HepG2 (cell line): ENCODE data around the gene MAGT1. TPM values are rescaled to one million over a fixed set of nuclear protein-coding genes. Genes with fewer than 3 reads are reported as not detected.

ENCODE experiments used
- ASH2L ChIP-seq: fragments of 300-600, 200-600 bp; sonication (generic); IDR thresholded peaks from 2 replicates; pipeline ENCODE4 v1.7.0; 2017; ENCODE audit warnings: low read depth, mild to moderate bottlenecking, moderate library complexity, mixed read lengths, low read length; ENCODE audit not compliant: insufficient read length
- KDM5A ChIP-seq: fragments of 200-600 bp; sonication (generic); IDR thresholded peaks from 2 replicates; pipeline ENCODE4 v1.7.0; 2018; ENCODE audit warnings: antibody characterized with exemption, mild to moderate bottlenecking, low read length, borderline replicate concordance
- NAIF1 ChIP-seq: sonication (generic); formaldehyde crosslinking; IDR thresholded peaks from 2 replicates; pipeline ENCODE4 v1.5.0; 2020; ENCODE audit warnings: mild to moderate bottlenecking, missing genetic modification reagents, borderline replicate concordance
- PHF20 ChIP-seq: sonication (generic); formaldehyde crosslinking; IDR thresholded peaks from 2 replicates; pipeline ENCODE4 v1.5.0; 2020; ENCODE audit warnings: mild to moderate bottlenecking, missing genetic modification reagents
- PHF21A ChIP-seq: sonication (generic); formaldehyde crosslinking; IDR thresholded peaks from 2 replicates; pipeline ENCODE4 v1.5.0; 2020; ENCODE audit warnings: mild to moderate bottlenecking, missing genetic modification reagents
- PHF8 ChIP-seq: sonication (generic); formaldehyde crosslinking; IDR thresholded peaks from 2 replicates; pipeline ENCODE4 v1.5.0; 2020; ENCODE audit warnings: missing genetic modification reagents
- RFX5 ChIP-seq: IDR thresholded peaks from 2 replicates; pipeline ENCODE4 v1.6.1; 2011; ENCODE audit warnings: low read depth, low read length, improper control_type of control experiment
- RFXAP ChIP-seq: sonication (generic); formaldehyde crosslinking; IDR thresholded peaks from 2 replicates; pipeline ENCODE4 v1.4.0; 2020; ENCODE audit warnings: missing genetic modification reagents, borderline replicate concordance
- SP2 ChIP-seq: sonication (generic); formaldehyde crosslinking; IDR thresholded peaks from 2 replicates; pipeline ENCODE4 v1.5.1; 2020; ENCODE audit warnings: mild to moderate bottlenecking, missing genetic modification reagents
- polyA plus RNA-seq, 8 experiments: library from polyadenylated mRNA; depleted of rRNA in 3 of 8; stranded (reverse) in 7 of 8; unstranded in 1 of 8; fragments of >200 nt; fragmentation: Illumina TruSeq in 4 of 8; extraction: Trizol in 4 of 8; gene quantifications; 2 replicates each; pipeline versions ENCODE4 v1.2.1 to v1.2.3, GENCODE V29; 2011 to 2016; ENCODE audit warnings: low read depth in 4 of 8, missing spikeins in 1 of 8, mixed read lengths in 1 of 8; ENCODE audit not compliant: insufficient read depth in 1 of 8
- total RNA-seq, 5 experiments: library from RNA; depleted of rRNA; stranded (reverse); fragments of >200 nt; fragmentation: Illumina TruSeq; extraction: Trizol; gene quantifications; 2 replicates each; pipeline ENCODE4 v1.2.3, GENCODE V29; 2016; ENCODE audit warnings: low read depth in 1 of 5
- TF ChIP-seq, protein P1 (sequence below): sonication (generic); formaldehyde crosslinking; IDR thresholded peaks from 2 replicates; pipeline ENCODE4 v1.9.0; 2022; ENCODE audit warnings: missing genetic modification reagents, mild to moderate bottlenecking, borderline replicate concordance
- TF ChIP-seq, protein P2 (sequence below): sonication (generic); formaldehyde crosslinking; IDR thresholded peaks from 2 replicates; pipeline ENCODE4 v1.5.1; 2020; ENCODE audit warnings: mild to moderate bottlenecking, missing genetic modification reagents
- TF ChIP-seq, protein P3 (sequence below): sonication (generic); formaldehyde crosslinking; IDR thresholded peaks from 2 replicates; pipeline ENCODE4 v1.5.0; 2020; ENCODE audit warnings: missing genetic modification reagents, mild to moderate bottlenecking, borderline replicate concordance
- TF ChIP-seq, protein P4 (sequence below): IDR thresholded peaks from 2 replicates; pipeline ENCODE4 v1.6.1; 2016; ENCODE audit warnings: missing biosample characterization, missing genetic modification reagents, low read depth
- TF ChIP-seq, protein P5 (sequence below): IDR thresholded peaks from 2 replicates; pipeline ENCODE4 v1.6.1; 2016; ENCODE audit warnings: missing compliant biosample characterization, missing genetic modification reagents, borderline replicate concordance
- TF ChIP-seq, protein P6 (sequence below): sonication (generic); formaldehyde crosslinking; IDR thresholded peaks from 2 replicates; pipeline ENCODE4 v1.4.0; 2020; ENCODE audit warnings: missing genetic modification reagents

Gene MAGT1
- total and polyA plus RNA-seq, 2 of the 13 experiments (the other 11 are each of a cell fraction or from before 2014, with no cell fraction given) = 38.0 to 75.0 TPM

DNA sequence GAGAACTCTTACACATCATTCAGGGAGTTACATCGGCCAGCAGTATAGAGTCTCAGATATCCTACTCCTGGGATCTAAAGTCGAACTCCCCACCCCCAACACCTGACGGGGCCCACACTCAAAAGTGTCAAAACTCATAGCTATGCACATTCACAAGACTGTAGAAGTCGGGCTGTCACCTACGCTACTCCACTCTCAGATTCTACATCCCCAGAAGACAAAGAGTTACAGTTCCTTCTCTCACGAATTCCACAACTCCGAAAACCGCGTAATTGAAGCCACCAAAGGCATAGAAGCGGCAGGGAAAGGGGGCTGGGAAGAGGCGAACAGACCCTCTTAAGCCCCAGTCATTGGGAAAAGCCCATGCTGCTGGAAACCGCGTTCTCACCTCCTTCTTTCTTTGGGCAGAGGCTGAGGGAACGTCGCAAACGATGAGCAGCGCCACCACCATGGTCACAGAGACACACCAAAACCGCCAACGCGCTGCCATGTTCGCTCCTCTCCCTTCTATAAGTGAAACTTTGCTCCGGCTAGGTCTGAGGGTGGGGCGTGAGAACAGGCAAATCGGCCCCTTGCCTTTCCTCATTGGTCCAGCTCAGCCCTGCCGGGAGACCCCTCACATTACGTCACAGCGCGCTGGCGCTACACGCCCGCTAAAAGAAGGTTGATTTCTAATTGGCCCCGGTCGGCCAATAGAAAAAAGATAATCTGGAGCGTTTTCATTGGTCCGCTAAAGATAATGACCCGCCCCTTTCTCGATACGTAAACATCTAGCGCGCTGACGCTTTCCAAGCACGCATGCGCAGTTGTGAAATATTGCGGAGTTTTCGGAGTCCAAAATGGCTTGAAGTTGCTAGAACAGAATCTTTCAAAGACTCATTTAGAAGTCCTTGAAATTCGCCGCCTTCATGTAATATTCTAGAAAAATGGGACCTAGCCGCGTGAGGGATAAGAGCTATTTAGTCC lies at the start of gene MAGT1 (continued):
- TF ChIP-seq, protein P1, sequence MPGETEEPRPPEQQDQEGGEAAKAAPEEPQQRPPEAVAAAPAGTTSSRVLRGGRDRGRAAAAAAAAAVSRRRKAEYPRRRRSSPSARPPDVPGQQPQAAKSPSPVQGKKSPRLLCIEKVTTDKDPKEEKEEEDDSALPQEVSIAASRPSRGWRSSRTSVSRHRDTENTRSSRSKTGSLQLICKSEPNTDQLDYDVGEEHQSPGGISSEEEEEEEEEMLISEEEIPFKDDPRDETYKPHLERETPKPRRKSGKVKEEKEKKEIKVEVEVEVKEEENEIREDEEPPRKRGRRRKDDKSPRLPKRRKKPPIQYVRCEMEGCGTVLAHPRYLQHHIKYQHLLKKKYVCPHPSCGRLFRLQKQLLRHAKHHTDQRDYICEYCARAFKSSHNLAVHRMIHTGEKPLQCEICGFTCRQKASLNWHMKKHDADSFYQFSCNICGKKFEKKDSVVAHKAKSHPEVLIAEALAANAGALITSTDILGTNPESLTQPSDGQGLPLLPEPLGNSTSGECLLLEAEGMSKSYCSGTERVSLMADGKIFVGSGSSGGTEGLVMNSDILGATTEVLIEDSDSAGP (CRISPR knock-in tag) = 0 out of 2 replicates have a peak, but pooled peaks have one; percentile 37
- TF ChIP-seq RFXAP (CRISPR knock-in tag) = peak; percentile 60
- peak; percentile 40; the same call in 1 of the 2 replicates for TF ChIP-seq PHF20
- peak; percentile 17; the same call in 1 of the 2 replicates for TF ChIP-seq KDM5A
- TF ChIP-seq, protein P2, sequence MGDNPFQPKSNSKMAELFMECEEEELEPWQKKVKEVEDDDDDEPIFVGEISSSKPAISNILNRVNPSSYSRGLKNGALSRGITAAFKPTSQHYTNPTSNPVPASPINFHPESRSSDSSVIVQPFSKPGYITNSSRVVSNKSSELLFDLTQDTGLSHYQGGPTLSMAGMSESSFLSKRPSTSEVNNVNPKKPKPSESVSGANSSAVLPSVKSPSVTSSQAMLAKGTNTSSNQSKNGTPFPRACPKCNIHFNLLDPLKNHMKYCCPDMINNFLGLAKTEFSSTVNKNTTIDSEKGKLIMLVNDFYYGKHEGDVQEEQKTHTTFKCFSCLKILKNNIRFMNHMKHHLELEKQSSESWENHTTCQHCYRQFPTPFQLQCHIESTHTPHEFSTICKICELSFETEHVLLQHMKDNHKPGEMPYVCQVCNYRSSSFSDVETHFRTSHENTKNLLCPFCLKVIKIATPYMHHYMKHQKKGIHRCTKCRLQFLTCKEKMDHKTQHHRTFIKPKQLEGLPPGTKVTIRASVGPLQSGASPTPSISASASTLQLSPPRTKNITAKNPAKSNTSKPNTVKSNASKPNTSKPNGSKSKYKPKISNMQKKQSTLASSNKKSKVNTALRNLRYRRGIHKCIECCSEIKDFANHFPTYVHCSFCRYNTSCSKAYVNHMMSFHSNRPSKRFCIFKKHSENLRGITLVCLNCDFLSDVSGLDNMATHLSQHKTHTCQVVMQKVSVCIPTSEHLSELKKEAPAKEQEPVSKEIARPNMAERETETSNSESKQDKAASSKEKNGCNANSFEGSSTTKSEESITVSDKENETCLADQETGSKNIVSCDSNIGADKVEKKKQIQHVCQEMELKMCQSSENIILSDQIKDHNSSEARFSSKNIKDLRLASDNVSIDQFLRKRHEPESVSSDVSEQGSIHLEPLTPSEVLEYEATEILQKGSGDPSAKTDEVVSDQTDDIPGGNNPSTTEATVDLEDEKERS (CRISPR knock-in tag) = no peak
- TF ChIP-seq PHF21A (CRISPR knock-in tag) = peak; percentile 72
- TF ChIP-seq, protein P3, sequence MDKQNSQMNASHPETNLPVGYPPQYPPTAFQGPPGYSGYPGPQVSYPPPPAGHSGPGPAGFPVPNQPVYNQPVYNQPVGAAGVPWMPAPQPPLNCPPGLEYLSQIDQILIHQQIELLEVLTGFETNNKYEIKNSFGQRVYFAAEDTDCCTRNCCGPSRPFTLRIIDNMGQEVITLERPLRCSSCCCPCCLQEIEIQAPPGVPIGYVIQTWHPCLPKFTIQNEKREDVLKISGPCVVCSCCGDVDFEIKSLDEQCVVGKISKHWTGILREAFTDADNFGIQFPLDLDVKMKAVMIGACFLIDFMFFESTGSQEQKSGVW (CRISPR knock-in tag) = no peak
- TF ChIP-seq, protein P4, sequence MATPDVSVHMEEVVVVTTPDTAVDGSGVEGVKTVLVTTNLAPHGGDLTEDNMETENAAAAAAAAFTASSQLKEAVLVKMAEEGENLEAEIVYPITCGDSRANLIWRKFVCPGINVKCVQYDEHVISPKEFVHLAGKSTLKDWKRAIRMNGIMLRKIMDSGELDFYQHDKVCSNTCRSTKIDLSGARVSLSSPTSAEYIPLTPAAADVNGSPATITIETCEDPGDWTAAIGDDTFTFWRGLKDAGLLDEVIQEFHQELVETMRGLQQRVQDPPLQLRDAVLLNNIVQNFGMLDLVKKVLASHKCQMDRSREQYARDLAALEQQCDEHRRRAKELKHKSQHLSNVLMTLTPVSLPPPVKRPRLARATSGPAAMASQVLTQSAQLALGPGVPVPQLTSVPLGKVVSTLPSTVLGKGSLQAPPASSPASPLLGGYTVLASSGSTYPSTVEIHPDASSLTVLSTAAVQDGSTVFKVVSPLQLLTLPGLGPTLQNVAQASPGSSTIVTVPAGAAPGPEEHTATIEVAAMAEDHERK (CRISPR knock-in tag) = 0 out of 2 replicates have a peak, but pooled peaks have one; percentile 44
- TF ChIP-seq, protein P5, sequence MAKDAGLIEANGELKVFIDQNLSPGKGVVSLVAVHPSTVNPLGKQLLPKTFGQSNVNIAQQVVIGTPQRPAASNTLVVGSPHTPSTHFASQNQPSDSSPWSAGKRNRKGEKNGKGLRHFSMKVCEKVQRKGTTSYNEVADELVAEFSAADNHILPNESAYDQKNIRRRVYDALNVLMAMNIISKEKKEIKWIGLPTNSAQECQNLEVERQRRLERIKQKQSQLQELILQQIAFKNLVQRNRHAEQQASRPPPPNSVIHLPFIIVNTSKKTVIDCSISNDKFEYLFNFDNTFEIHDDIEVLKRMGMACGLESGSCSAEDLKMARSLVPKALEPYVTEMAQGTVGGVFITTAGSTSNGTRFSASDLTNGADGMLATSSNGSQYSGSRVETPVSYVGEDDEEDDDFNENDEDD (CRISPR knock-in tag) = no peak
- peak; percentile 64; the same call in 1 of the 2 replicates for TF ChIP-seq RFX5
- TF ChIP-seq, protein P6, sequence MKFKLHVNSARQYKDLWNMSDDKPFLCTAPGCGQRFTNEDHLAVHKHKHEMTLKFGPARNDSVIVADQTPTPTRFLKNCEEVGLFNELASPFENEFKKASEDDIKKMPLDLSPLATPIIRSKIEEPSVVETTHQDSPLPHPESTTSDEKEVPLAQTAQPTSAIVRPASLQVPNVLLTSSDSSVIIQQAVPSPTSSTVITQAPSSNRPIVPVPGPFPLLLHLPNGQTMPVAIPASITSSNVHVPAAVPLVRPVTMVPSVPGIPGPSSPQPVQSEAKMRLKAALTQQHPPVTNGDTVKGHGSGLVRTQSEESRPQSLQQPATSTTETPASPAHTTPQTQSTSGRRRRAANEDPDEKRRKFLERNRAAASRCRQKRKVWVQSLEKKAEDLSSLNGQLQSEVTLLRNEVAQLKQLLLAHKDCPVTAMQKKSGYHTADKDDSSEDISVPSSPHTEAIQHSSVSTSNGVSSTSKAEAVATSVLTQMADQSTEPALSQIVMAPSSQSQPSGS (CRISPR knock-in tag) = peak; percentile 78
- TF ChIP-seq NAIF1 (CRISPR knock-in tag) = 0 out of 2 replicates have a peak, but pooled peaks have one; percentile 35
- TF ChIP-seq SP2 (CRISPR knock-in tag) = peak; percentile 62
- peak; percentile 59; the same call in 1 of the 2 replicates for TF ChIP-seq PHF8
- TF ChIP-seq ASH2L = peak; percentile 68
